ENCODE results near the gene RALGAPA1. TPM values are rescaled to one million over a fixed set of nuclear protein-coding genes. Genes with fewer than 3 reads are reported as not detected.

RALGAPA1 gene
- polyA plus RNA-seq, 1 donor (not counting 4 experiments of a cell fraction or from before 2014, with no cell fraction given): 12.1 TPM

DNA sequence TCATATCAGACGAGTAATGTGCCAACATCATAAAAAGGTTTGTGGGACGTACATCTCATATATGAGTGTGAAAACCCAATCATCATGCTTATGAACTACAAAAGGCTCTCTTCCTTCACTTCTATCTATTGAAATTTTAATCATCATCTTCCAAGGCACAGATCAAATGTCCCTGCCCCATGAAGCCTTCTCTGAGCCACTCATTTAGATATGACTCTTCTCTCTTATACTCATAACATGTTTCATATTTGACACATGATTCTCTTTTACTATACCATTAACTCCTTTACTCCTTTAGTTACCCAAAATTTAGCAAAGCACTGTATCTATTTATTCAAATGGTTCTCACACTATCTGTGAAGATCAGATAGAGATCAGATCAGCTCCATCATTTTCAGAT lies 22.2 kb downstream of the RALGAPA1 start:
- H3K79me2 ChIP-seq (ENCODE audit: control insufficient read depth, insufficient read depth, low read length): peaks cover 9% of the 10 kb centered on the region
- no peak overlapping the region for H3K4me2 ChIP-seq (ENCODE audit: control insufficient read depth, extremely low read depth, insufficient read depth, low read depth, low read length)
- H3K9ac ChIP-seq (ENCODE audit: control insufficient read depth, extremely low read depth, insufficient read depth, low read length): no peak overlapping the region
- no peaks in the 10 kb centered on the region for H4K20me1 ChIP-seq (ENCODE audit: control insufficient read depth, extremely low read depth, insufficient read depth, low read length)
- H3K4me1 ChIP-seq (ENCODE audit: control insufficient read depth, extremely low read depth, insufficient read depth, low read length): no peaks in the 10 kb centered on the region
- no peaks in the 10 kb centered on the region for H3K36me3 ChIP-seq (ENCODE audit: control insufficient read depth in 2 of 2, extremely low read depth in 1 of 2, insufficient read depth in 2 of 2, low read length in 2 of 2)
- H3K27me3 ChIP-seq (ENCODE audit: control insufficient read depth, extremely low read depth, insufficient read depth, low read length): no peaks in the 10 kb centered on the region
- no peak for FAIRE-seq
- H3K27ac ChIP-seq (ENCODE audit: control insufficient read depth, insufficient read depth, low read length): no peak overlapping the region
- DNase-seq (ENCODE audit: low read depth, low spot score): no peak
- no peaks in the 10 kb centered on the region for H3K9me3 ChIP-seq (ENCODE audit: control insufficient read depth, low read depth, low read length)
- H3K4me3 ChIP-seq (ENCODE audit: control insufficient read depth in 2 of 3, extremely low read depth in 1 of 3, insufficient read depth in 2 of 3, low read depth in 1 of 3, low read length in 3 of 3): no peak overlapping the region
- H2AFZ ChIP-seq (ENCODE audit: control insufficient read depth, low read length): no peak overlapping the region
- dilution Hi-C loops (cut with MboI; ENCODE audit: extremely low pct_ligation_motif_present, low sequenced_read_pairs): no loop called here
- no peaks in the 10 kb centered on the region for H3K9me1 ChIP-seq (ENCODE audit: control insufficient read depth, extremely low read depth, insufficient read depth, low read length)
- TF ChIP-seq, protein P1, sequence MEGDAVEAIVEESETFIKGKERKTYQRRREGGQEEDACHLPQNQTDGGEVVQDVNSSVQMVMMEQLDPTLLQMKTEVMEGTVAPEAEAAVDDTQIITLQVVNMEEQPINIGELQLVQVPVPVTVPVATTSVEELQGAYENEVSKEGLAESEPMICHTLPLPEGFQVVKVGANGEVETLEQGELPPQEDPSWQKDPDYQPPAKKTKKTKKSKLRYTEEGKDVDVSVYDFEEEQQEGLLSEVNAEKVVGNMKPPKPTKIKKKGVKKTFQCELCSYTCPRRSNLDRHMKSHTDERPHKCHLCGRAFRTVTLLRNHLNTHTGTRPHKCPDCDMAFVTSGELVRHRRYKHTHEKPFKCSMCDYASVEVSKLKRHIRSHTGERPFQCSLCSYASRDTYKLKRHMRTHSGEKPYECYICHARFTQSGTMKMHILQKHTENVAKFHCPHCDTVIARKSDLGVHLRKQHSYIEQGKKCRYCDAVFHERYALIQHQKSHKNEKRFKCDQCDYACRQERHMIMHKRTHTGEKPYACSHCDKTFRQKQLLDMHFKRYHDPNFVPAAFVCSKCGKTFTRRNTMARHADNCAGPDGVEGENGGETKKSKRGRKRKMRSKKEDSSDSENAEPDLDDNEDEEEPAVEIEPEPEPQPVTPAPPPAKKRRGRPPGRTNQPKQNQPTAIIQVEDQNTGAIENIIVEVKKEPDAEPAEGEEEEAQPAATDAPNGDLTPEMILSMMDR (optimal IDR thresholded peaks at IDR 0.05 in 1 of 3, IDR thresholded peaks at IDR 0.05 in 1 of 3, conservative IDR thresholded peaks at IDR 0.05 in 1 of 3; ENCODE audit: extremely low read depth in 1 of 3, insufficient read depth in 2 of 3, low read length in 3 of 3): no peak
- TF ChIP-seq EZH2 (IDR thresholded peaks at IDR 0.05; ENCODE audit: low read length): no peak

DNA sequence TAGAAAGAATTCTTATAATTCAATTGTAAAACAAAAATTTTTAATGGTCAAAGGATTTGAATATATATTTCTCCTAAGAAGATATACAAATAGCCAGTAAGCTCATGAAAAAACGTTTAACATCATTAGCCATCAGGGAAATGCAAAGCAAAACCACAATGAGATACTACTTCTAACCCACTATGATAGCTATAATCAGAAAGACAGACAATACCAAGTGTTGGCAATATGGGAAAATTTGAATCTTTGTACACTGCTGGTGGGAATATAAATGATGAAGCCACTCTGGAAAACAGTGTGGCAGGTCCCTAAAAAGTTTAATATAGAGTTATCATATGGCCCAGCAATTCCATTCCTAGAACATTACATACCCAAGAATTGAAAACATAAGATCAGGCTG lies 25.4 kb downstream of the RALGAPA1 start:
- Histone ChIP-seq H3K9ac (ENCODE audit: control insufficient read depth, extremely low read depth, insufficient read depth, low read length) (no peak overlapping the region), H3K4me2 (ENCODE audit: control insufficient read depth, extremely low read depth, insufficient read depth, low read depth, low read length) (no peak overlapping the region), H3K27me3 (ENCODE audit: control insufficient read depth, extremely low read depth, insufficient read depth, low read length) (no peaks in the 10 kb centered on the region), H3K4me3 (ENCODE audit: control insufficient read depth in 2 of 3, extremely low read depth in 1 of 3, insufficient read depth in 2 of 3, low read depth in 1 of 3, low read length in 3 of 3) (no peak overlapping the region), H3K4me1 (ENCODE audit: control insufficient read depth, extremely low read depth, insufficient read depth, low read length) (no peaks in the 10 kb centered on the region), H4K20me1 (ENCODE audit: control insufficient read depth, extremely low read depth, insufficient read depth, low read length) (no peaks in the 10 kb centered on the region), H3K79me2 (ENCODE audit: control insufficient read depth, insufficient read depth, low read length) (peaks cover 17% of the 10 kb centered on the region), H2AFZ (ENCODE audit: control insufficient read depth, low read length) (no peak overlapping the region), H3K9me3 (ENCODE audit: control insufficient read depth, low read depth, low read length) (no peaks in the 10 kb centered on the region), H3K9me1 (ENCODE audit: control insufficient read depth, extremely low read depth, insufficient read depth, low read length) (no peaks in the 10 kb centered on the region), H3K36me3 (ENCODE audit: control insufficient read depth in 2 of 2, extremely low read depth in 1 of 2, insufficient read depth in 2 of 2, low read length in 2 of 2) (no peaks in the 10 kb centered on the region), H3K27ac (ENCODE audit: control insufficient read depth, insufficient read depth, low read length) (no peak overlapping the region)
- dilution Hi-C loops (cut with MboI; ENCODE audit: extremely low pct_ligation_motif_present, low sequenced_read_pairs): no loop called here
- DNase-seq (ENCODE audit: low read depth, low spot score) (no peak), FAIRE-seq (no peak)
- no peak for TF ChIP-seq EZH2 (IDR thresholded peaks at IDR 0.05; ENCODE audit: low read length)
- TF ChIP-seq, protein P1 (optimal IDR thresholded peaks at IDR 0.05 in 1 of 3, IDR thresholded peaks at IDR 0.05 in 1 of 3, conservative IDR thresholded peaks at IDR 0.05 in 1 of 3; ENCODE audit: extremely low read depth in 1 of 3, insufficient read depth in 2 of 3, low read length in 3 of 3): no peak
